Bronchial epithelial cell (primary cell): Measurements from ENCODE around the gene CDC45. TPM values are rescaled to one million over a fixed set of nuclear protein-coding genes. Genes with fewer than 3 reads are reported as not detected.
A peak's percentile ranks its signal among the peaks of the same experiment; 100 is the strongest.

Experiments
- DNase-seq: peaks from one replicate; pipeline ENCODE4 v3.0.0-alpha.2; 2010; ENCODE audit warnings: low read depth
- FAIRE-seq: peaks from 2 replicates; lab custom pipeline; 2011; peaks lifted over from hg19 to GRCh38; lab: Jason Lieb, UNC
- H3K27me3 ChIP-seq: 2 replicates; pipeline ENCODE4 v1.5.1; 2011; ENCODE audit warnings: low read length; ENCODE audit not compliant: control insufficient read depth, insufficient read depth
- H3K36me3 ChIP-seq: 2 replicates; pipeline ENCODE4 v1.5.1; 2011; ENCODE audit warnings: low read length; ENCODE audit not compliant: control insufficient read depth, insufficient read depth
- H3K4me3 ChIP-seq: 2 replicates; pipeline ENCODE4 v1.5.1; 2011; ENCODE audit warnings: mild to moderate bottlenecking, low read depth, low read length, control low read depth
- total RNA-seq: library from RNA; depleted of rRNA; stranded (reverse); fragments of >200 nt; gene quantifications from 2 replicates; pipeline ENCODE4 v1.2.1, GENCODE V29; 2014
- TF ChIP-seq, protein P1 (sequence below): IDR thresholded peaks from 2 replicates; pipeline ENCODE4 v1.5.1; 2011; ENCODE audit warnings: mild to moderate bottlenecking, moderate library complexity, low read length, control low read depth, inconsistent platforms; ENCODE audit not compliant: insufficient read depth, severe bottlenecking

The CDC45 gene
- total RNA-seq, 1 donor from 2014 or later = 0.26 TPM

DNA sequence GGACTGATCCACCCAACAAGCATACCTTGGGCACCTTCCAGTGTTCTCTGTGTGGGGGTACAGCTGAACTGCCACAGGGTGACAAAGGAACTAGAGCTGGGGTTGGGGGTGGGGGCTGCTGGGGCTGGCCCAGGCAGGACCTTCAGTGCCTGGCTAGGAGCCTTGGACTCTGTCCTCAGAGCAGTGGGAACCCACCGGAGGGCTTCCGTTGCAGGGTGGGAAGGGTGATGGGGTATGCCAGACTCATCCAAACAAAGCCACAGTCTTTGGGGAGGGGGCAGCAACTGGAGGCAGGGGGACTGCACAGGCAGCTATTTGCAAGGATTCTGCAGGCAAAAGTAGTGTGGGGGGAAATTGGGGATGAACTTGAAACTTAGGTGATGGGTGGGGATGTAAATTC is 80.2 kb downstream of the CDC45 start:
- no peak for FAIRE-seq
- H3K36me3 ChIP-seq = no peaks in the 10 kb centered on the region

DNA sequence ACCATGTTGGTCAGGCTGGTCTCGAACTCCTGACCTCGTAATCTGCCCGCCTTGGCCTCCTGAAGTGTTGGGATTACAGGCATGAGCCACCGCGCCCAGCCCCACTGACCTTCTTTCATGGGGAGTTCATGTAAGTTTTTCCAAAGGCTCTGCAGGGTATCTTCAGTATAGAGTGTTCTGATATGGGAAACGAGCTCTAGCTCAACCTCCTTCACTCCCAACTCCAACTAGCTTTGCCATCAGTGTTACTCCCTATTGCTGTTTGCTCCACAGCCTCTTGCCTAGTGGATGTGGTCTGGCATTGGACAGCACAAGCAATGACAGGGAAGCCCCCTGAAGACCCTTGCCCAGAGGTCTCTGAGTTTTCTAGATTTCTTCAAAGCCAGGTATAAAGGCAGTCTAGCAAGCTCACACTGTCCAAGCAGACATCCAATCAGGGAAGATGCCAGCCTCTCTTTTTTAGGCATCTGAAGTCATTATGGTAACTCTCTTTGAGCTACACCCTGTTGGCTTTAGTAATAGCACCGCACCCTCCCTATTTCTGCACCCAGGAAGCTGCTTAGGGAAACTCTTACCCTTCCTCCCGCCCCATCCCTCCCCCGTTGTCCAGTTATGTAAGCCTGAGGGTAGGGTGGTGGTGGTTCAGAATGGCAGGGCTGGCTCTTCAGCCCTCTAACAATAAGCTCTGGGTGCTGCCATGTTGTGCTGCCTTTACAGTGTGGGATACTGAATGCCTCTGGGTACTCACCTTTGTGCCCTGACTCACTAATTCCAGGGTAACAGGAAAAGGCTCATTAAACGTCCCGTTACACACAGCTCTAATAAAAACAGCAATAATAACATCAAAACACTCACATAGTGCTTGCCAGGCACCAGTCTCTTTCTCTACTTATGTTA is 85.9 kb downstream of the CDC45 start:
- H3K4me3 ChIP-seq = no peak overlapping the region
- FAIRE-seq = no peak
- TF ChIP-seq, protein P1, sequence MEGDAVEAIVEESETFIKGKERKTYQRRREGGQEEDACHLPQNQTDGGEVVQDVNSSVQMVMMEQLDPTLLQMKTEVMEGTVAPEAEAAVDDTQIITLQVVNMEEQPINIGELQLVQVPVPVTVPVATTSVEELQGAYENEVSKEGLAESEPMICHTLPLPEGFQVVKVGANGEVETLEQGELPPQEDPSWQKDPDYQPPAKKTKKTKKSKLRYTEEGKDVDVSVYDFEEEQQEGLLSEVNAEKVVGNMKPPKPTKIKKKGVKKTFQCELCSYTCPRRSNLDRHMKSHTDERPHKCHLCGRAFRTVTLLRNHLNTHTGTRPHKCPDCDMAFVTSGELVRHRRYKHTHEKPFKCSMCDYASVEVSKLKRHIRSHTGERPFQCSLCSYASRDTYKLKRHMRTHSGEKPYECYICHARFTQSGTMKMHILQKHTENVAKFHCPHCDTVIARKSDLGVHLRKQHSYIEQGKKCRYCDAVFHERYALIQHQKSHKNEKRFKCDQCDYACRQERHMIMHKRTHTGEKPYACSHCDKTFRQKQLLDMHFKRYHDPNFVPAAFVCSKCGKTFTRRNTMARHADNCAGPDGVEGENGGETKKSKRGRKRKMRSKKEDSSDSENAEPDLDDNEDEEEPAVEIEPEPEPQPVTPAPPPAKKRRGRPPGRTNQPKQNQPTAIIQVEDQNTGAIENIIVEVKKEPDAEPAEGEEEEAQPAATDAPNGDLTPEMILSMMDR = no peak
- H3K27me3 ChIP-seq = no peaks in the 10 kb centered on the region
- H3K36me3 ChIP-seq = no peaks in the 10 kb centered on the region
- DNase-seq = peak; percentile 34

More for the DNA sequence above, 80.2 kb downstream of the CDC45 start:
- TF ChIP-seq, protein P1 = no peak
- Histone ChIP-seq H3K4me3 (no peak overlapping the region), H3K27me3 (no peaks in the 10 kb centered on the region)
- no peak for DNase-seq

DNA sequence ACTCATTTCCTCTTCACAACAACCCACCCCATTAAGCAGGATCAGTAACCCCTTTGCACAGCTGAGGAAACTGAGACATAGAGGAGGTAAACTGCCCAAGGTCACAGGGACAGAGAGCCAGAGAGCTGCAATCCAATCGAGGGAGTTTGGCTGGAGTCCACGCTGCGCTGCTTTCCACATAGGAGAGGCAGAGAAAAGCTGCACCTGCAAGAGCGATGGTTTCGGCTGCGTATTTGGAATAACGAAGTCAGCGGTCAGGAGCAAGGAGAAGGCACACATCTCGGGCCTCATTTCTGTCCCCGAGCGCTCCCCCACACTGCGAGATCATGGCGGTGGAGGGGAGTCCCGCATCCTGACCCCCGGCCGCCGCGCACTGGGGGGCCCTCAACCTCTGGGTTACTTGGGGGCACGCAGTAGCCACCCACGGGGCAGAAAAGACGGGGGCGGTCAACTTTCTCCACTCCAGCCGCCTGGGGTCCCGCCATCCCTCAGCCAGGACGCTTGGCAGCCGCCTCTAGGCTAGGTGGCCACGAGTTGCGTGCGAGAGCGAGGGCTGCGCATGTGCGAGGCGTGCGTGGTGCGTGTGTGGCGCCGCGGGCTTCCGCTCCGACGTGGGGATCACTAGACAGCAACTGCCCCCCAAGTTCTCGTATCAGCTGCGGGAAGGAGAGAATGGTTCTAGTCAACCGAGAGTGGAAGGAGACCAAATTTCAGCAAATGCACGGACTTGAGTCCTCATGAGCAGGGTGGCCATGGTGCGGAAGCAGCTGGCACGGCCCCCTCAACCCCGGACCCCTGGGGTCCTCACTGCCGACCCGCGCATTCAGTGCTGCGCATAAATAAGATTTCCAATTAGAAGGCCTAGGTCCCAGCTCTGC is 86.8 kb downstream of the CDC45 start:
- FAIRE-seq = no peak
- Histone ChIP-seq H3K36me3 (no peaks in the 10 kb centered on the region), H3K4me3 (no peak overlapping the region), H3K27me3 (no peaks in the 10 kb centered on the region)
- TF ChIP-seq, protein P1 = no peak
- no peak for DNase-seq

DNA sequence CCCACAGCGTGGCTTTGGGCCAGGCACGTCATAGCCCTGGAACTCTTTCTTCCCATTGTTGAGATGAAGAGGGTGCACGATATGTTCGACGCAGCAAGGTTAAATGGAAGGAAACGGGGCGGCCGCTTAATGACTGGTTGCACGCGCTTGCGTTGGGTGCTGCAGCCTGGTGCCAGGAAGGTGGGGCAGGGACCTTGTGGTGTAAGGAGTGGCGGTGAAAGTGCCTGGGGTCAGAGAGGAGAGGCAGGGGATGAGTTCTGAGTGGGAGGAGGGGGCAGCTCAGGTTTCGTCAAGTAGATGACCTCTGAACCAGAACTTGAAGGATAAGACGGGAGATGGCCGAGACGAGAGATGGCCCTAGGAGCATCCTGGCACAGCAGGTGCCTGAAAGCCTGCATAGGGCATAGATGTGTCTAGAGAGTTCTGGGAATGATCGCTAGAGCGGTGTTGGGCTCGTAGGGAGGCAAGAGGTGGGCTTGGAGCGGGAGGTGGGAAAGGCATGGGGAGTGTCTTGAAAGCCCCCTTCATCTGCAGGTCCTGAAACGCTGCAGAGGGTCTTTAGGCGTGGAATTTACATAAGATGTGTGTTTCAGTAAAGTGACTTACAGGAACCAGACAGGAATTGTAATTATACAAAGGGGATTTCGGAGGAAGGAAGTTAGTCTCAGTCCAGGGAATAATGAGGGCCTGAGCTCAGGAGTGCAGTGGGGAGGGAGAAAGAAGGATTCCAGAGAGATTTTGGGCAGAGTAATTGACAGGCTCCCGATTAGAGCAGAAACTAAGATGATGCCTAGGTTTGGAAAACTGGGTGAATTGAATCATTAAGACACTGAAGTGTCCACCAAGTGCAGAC is 87.7 kb downstream of the CDC45 start:
- TF ChIP-seq, protein P1 = no peak
- Histone ChIP-seq H3K36me3 (no peaks in the 10 kb centered on the region), H3K27me3 (no peaks in the 10 kb centered on the region), H3K4me3 (no peak overlapping the region)
- FAIRE-seq (no peak), DNase-seq (no peak)
